ENCODE data around the gene GLYR1. TPM values are rescaled to one million over a fixed set of nuclear protein-coding genes. Genes with fewer than 3 reads are reported as not detected.

GLYR1 gene
- total RNA-seq, 1 experiment from 2014 or later: 23.4 TPM

DNA sequence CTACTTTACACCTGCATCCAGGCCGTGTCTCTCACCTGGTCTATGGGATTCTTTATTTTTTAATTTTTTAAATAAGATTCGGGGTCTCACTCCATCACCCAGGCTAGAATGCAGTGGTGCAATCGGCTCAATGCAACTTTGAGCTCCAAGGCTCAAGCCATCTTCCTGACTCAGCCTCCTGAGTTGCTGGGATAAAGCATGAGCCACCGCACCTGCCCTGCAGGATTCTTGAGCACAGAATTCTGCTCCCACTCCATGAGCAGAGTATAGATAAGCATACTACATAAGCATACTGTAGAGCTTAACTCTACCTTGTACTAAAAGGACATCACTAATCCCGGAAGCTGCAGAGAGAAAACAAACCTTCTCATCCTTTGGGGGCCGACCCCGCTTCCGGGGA lies 15.5 kb downstream of the GLYR1 start:
- H3K4me1 ChIP-seq (ENCODE audit: low read length): no peaks in the 10 kb centered on the region
- no peak for DNase-seq
- no peak overlapping the region for H2AFZ ChIP-seq (ENCODE audit: low read length)
- no peak overlapping the region for H3K27ac ChIP-seq (ENCODE audit: low read length)
- no peak overlapping the region for H3K9ac ChIP-seq (ENCODE audit: low read length)
- 0 out of 2 replicates have a peak, but pooled peaks cover 6% of the 10 kb centered on the region for H4K20me1 ChIP-seq (ENCODE audit: insufficient read depth, low read depth, low read length)
- no peaks in the 10 kb centered on the region for H3K9me3 ChIP-seq (ENCODE audit: low read length)
- H3K4me3 ChIP-seq (ENCODE audit: low read length): no peak overlapping the region
- no peaks in the 10 kb centered on the region for H3K27me3 ChIP-seq (ENCODE audit: low read length)
- peaks cover 26% of the 10 kb centered on the region for H3K79me2 ChIP-seq (ENCODE audit: low read length)
- no peaks in the 10 kb centered on the region for H3K9me2 ChIP-seq (replicated peaks; ENCODE audit: insufficient read depth, low read length)
- H3K4me2 ChIP-seq (ENCODE audit: low read depth, low read length, poor library complexity, severe bottlenecking): no peak overlapping the region
- peaks cover 50% of the 10 kb centered on the region for H3K36me3 ChIP-seq (ENCODE audit: insufficient read depth, low read length)

GRCh38 chr16:4830408-4830807 lies 16.7 kb downstream of the GLYR1 start:
- H3K27me3 ChIP-seq (ENCODE audit: low read length): no peaks in the 10 kb centered on the region
- peaks cover 19% of the 10 kb centered on the region for H3K79me2 ChIP-seq (ENCODE audit: low read length)
- H3K9ac ChIP-seq (ENCODE audit: low read length): no peak overlapping the region
- no peak for DNase-seq
- H3K4me2 ChIP-seq (ENCODE audit: low read depth, low read length, poor library complexity, severe bottlenecking): no peak overlapping the region
- no peaks in the 10 kb centered on the region for H3K9me2 ChIP-seq (replicated peaks; ENCODE audit: insufficient read depth, low read length)
- no peaks in the 10 kb centered on the region for H3K9me3 ChIP-seq (ENCODE audit: low read length)
- H2AFZ ChIP-seq (ENCODE audit: low read length): no peak overlapping the region
- no peak overlapping the region for H3K4me3 ChIP-seq (ENCODE audit: low read length)
- H3K36me3 ChIP-seq (ENCODE audit: insufficient read depth, low read length): peaks cover 47% of the 10 kb centered on the region
- H4K20me1 ChIP-seq (ENCODE audit: insufficient read depth, low read depth, low read length): 0 out of 2 replicates have a peak, but pooled peaks cover 6% of the 10 kb centered on the region
- H3K4me1 ChIP-seq (ENCODE audit: low read length): no peaks in the 10 kb centered on the region
- H3K27ac ChIP-seq (ENCODE audit: low read length): no peak overlapping the region

DNA sequence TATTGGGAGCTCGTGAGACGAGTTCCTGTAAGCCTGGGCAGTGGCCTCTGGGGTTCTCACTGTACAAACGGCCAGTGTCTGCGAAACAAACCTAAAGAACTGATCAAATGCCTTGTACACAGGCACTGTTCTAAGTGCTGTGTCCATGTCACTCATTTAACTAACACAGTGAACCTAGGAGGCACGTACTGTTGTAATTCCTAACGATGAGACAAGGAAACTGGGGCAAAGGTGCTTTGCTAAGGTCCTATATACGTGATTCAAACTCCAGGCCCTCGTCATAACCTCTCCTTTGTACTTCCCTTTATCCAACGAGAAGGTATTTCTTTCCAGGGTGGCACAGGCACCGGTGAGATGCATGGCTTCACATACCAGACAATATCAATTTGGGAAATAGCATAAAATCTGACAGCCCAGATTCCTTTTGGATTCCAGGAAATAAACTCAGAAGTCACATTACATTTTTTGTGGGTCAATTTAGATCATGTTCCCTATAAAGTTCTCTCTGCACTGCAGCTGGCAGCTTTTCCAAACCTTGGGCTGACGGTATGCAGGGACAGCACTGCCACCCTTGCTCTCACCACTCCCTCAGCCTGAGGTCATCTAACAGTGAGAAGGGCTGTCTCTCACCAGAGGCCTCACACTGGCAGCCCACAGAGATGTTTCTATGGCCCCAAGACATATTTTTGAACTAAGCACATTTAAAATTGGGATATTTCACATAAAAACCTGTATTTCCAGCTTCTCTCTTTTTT lies 18.3 kb downstream of the GLYR1 start:
- peaks cover 42% of the 10 kb centered on the region for H3K36me3 ChIP-seq (ENCODE audit: insufficient read depth, low read length)
- H3K4me1 ChIP-seq (ENCODE audit: low read length): no peaks in the 10 kb centered on the region

GRCh38 chr16:4826980-4827379 lies 20.1 kb downstream of the GLYR1 start:
- H3K36me3 ChIP-seq (ENCODE audit: insufficient read depth, low read length): peaks cover 35% of the 10 kb centered on the region
- no peaks in the 10 kb centered on the region for H3K79me2 ChIP-seq (ENCODE audit: low read length)
- H3K4me1 ChIP-seq (ENCODE audit: low read length): no peaks in the 10 kb centered on the region
- H2AFZ ChIP-seq (ENCODE audit: low read length): no peak overlapping the region
- H4K20me1 ChIP-seq (ENCODE audit: insufficient read depth, low read depth, low read length): no peaks in the 10 kb centered on the region
- no peaks in the 10 kb centered on the region for H3K9me2 ChIP-seq (replicated peaks; ENCODE audit: insufficient read depth, low read length)
- no peak for DNase-seq
- no peak overlapping the region for H3K27ac ChIP-seq (ENCODE audit: low read length)
- no peaks in the 10 kb centered on the region for H3K9me3 ChIP-seq (ENCODE audit: low read length)
- no peaks in the 10 kb centered on the region for H3K27me3 ChIP-seq (ENCODE audit: low read length)
- no peak overlapping the region for H3K4me2 ChIP-seq (ENCODE audit: low read depth, low read length, poor library complexity, severe bottlenecking)
- no peak overlapping the region for H3K4me3 ChIP-seq (ENCODE audit: low read length)
- H3K9ac ChIP-seq (ENCODE audit: low read length): no peak overlapping the region

More for the DNA sequence above, 18.3 kb downstream of the GLYR1 start:
- Histone ChIP-seq H3K4me2 (ENCODE audit: low read depth, low read length, poor library complexity, severe bottlenecking) (no peak overlapping the region), H3K79me2 (ENCODE audit: low read length) (peaks cover 5% of the 10 kb centered on the region), H4K20me1 (ENCODE audit: insufficient read depth, low read depth, low read length) (0 out of 2 replicates have a peak, but pooled peaks cover 6% of the 10 kb centered on the region), H3K9ac (ENCODE audit: low read length) (no peak overlapping the region), H2AFZ (ENCODE audit: low read length) (no peak overlapping the region), H3K9me3 (ENCODE audit: low read length) (no peaks in the 10 kb centered on the region), H3K27ac (ENCODE audit: low read length) (no peak overlapping the region), H3K9me2 (replicated peaks; ENCODE audit: insufficient read depth, low read length) (no peaks in the 10 kb centered on the region), H3K27me3 (ENCODE audit: low read length) (no peaks in the 10 kb centered on the region), H3K4me3 (ENCODE audit: low read length) (no peak overlapping the region)
- DNase-seq: no peak

DNA sequence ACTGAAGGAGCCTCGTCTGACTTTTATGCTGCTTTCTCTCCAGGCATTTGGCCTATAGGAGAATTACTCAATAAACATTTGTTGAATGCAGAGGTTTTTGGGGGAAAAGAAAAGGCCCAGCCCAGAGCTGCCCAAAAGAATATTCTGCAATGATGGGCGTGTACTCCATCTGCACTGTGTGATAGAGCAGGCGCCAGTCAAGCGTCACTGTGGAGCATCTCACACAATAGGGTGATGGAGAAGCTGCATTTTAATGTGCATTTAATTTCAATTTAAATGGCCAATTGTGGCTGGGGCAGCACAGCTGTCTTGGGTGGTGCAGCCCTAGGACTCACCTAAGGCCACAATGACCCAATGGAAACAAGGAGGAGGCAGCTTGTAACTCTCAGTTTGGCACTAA lies 20.6 kb downstream of the GLYR1 start:
- no peak overlapping the region for H3K4me2 ChIP-seq (ENCODE audit: low read depth, low read length, poor library complexity, severe bottlenecking)
- no peak overlapping the region for H3K27ac ChIP-seq (ENCODE audit: low read length)
- DNase-seq: no peak
- H3K4me1 ChIP-seq (ENCODE audit: low read length): no peaks in the 10 kb centered on the region
- H3K9me3 ChIP-seq (ENCODE audit: low read length): no peaks in the 10 kb centered on the region
- H3K79me2 ChIP-seq (ENCODE audit: low read length): no peaks in the 10 kb centered on the region
- H3K36me3 ChIP-seq (ENCODE audit: insufficient read depth, low read length): peaks cover 36% of the 10 kb centered on the region
- H2AFZ ChIP-seq (ENCODE audit: low read length): no peak overlapping the region
- no peak overlapping the region for H3K9ac ChIP-seq (ENCODE audit: low read length)
- no peaks in the 10 kb centered on the region for H4K20me1 ChIP-seq (ENCODE audit: insufficient read depth, low read depth, low read length)
- no peak overlapping the region for H3K4me3 ChIP-seq (ENCODE audit: low read length)
- H3K9me2 ChIP-seq (replicated peaks; ENCODE audit: insufficient read depth, low read length): no peaks in the 10 kb centered on the region
- H3K27me3 ChIP-seq (ENCODE audit: low read length): no peaks in the 10 kb centered on the region

DNA sequence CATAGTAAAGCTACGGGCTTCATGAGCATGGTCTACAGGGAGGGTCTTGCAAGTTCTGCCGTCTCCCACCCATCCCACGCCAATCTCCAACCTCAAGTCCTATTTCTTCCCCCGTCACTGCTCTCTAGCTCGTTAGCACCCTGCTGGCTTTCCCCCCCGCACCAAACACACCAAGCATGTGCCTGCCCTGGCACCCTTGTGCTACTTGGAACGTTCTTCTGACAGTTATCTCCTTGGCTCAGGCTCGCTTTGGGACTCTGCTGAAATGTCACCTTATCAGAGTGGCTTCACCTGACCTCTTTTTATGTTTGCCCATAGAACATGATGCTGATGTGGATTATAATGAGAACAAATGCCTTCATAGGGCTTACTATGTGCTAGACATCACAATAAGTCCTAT lies 21.9 kb downstream of the GLYR1 start:
- Histone ChIP-seq H3K9me2 (replicated peaks; ENCODE audit: insufficient read depth, low read length) (no peaks in the 10 kb centered on the region), H3K36me3 (ENCODE audit: insufficient read depth, low read length) (peaks cover 41% of the 10 kb centered on the region), H3K27ac (ENCODE audit: low read length) (no peak overlapping the region), H3K4me1 (ENCODE audit: low read length) (no peaks in the 10 kb centered on the region), H3K9ac (ENCODE audit: low read length) (no peak overlapping the region), H3K79me2 (ENCODE audit: low read length) (no peaks in the 10 kb centered on the region), H3K4me3 (ENCODE audit: low read length) (no peak overlapping the region), H3K9me3 (ENCODE audit: low read length) (no peaks in the 10 kb centered on the region), H4K20me1 (ENCODE audit: insufficient read depth, low read depth, low read length) (no peaks in the 10 kb centered on the region), H2AFZ (ENCODE audit: low read length) (no peak overlapping the region), H3K4me2 (ENCODE audit: low read depth, low read length, poor library complexity, severe bottlenecking) (no peak overlapping the region), H3K27me3 (ENCODE audit: low read length) (no peaks in the 10 kb centered on the region)
- no peak for DNase-seq

DNA sequence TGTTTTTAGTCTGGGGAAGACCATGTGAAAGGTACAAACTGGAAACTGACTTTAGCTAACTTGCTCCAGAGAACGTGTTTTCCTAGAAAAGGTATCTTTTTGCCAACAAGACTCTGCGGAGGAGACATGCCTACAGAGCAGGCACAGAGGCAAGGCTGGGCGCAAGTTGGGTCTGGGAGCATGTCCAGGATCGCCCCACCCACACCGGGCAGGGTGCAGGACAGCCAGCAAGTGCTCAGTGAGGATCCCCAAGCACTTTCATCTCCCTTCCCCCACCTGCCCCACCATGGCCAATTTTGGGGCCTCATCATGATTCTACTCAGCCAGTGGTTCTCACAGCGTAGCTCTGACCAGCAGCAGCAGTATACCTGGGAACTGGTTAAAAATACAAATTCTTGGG lies 26.4 kb downstream of the GLYR1 start:
- DNase-seq: no peak
- no peak overlapping the region for H3K9ac ChIP-seq (ENCODE audit: low read length)
- no peak overlapping the region for H3K27ac ChIP-seq (ENCODE audit: low read length)
- H3K9me2 ChIP-seq (replicated peaks; ENCODE audit: insufficient read depth, low read length): no peaks in the 10 kb centered on the region
- H3K4me2 ChIP-seq (ENCODE audit: low read depth, low read length, poor library complexity, severe bottlenecking): no peak overlapping the region
- H3K79me2 ChIP-seq (ENCODE audit: low read length): no peaks in the 10 kb centered on the region
- H2AFZ ChIP-seq (ENCODE audit: low read length): no peak overlapping the region
- no peaks in the 10 kb centered on the region for H3K4me1 ChIP-seq (ENCODE audit: low read length)
- H4K20me1 ChIP-seq (ENCODE audit: insufficient read depth, low read depth, low read length): no peaks in the 10 kb centered on the region
- H3K4me3 ChIP-seq (ENCODE audit: low read length): no peak overlapping the region
- H3K9me3 ChIP-seq (ENCODE audit: low read length): no peaks in the 10 kb centered on the region
- H3K27me3 ChIP-seq (ENCODE audit: low read length): no peaks in the 10 kb centered on the region
- peaks cover 40% of the 10 kb centered on the region for H3K36me3 ChIP-seq (ENCODE audit: insufficient read depth, low read length)

GRCh38 chr16:4814542-4815173 lies 32.4 kb downstream of the GLYR1 start:
- peaks cover 29% of the 10 kb centered on the region for H3K36me3 ChIP-seq (ENCODE audit: insufficient read depth, low read length)
- no peaks in the 10 kb centered on the region for H3K9me2 ChIP-seq (replicated peaks; ENCODE audit: insufficient read depth, low read length)
- no peaks in the 10 kb centered on the region for H3K9me3 ChIP-seq (ENCODE audit: low read length)
- H3K27ac ChIP-seq (ENCODE audit: low read length): no peak overlapping the region
- no peak overlapping the region for H3K4me2 ChIP-seq (ENCODE audit: low read depth, low read length, poor library complexity, severe bottlenecking)
- no peak overlapping the region for H2AFZ ChIP-seq (ENCODE audit: low read length)
- H3K27me3 ChIP-seq (ENCODE audit: low read length): no peaks in the 10 kb centered on the region
- H4K20me1 ChIP-seq (ENCODE audit: insufficient read depth, low read depth, low read length): no peaks in the 10 kb centered on the region
- no peak for DNase-seq
- no peaks in the 10 kb centered on the region for H3K79me2 ChIP-seq (ENCODE audit: low read length)
- H3K9ac ChIP-seq (ENCODE audit: low read length): no peak overlapping the region
- H3K4me3 ChIP-seq (ENCODE audit: low read length): no peak overlapping the region
- no peaks in the 10 kb centered on the region for H3K4me1 ChIP-seq (ENCODE audit: low read length)
